HTERT RPE-1 (cell line): ENCODE data around the gene SNAPC4.
"Not testable (repeated sequence)": the region's sequence is repeated elsewhere in the genome, so short reads cannot be mapped to it uniquely, and the experiment has no call there.

Experiments
- in situ Hi-C: fragments of 300-500 bp; cut with MboI; formaldehyde crosslinking; loops from 4 replicates; pipeline ENCODE4 v1.14.3; 2020; ENCODE audit warnings: low sequenced_read_pairs

SNAPC4 gene

DNA sequence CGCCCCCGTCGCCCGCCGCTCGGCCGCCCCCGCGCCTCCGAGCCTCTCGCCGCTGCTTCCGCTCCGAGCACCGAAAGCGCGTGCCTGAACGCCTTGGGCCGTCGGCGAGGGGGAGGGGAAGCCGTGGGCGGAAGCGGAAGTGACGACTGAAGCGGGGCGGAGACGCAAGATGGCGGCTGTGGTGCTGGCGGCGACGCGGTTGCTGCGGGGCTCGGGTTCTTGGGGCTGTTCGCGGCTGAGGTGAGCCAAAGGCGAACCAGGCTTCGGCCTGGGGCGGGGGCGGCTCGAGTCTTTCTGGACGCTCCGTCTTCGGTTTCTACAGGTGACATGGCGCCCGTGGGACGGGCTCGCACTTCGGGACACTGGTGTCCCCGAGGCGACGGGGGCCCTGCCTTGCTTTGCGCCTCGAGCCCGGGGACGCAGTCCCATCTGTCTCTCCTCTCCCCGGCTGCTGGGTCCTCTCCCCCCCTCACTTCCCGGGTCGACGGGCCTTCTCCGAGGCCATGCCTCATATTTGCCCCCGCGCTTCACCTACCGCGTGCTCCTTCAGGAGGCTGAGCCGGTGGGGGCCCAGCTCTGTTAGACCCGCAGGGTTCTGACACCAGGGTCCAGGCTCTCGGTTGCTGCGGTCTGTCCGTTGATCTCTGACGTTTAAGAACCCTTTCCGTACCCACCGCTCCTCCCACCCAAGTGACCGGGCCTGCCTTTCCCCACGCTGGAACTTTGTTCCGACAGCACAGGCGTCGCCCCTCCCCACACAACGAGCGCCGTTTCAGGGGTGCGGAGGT lies 10.7 kb upstream of the SNAPC4 start, which contains the start of the genes ENTR1 and PMPCA:
Gene ENTR1, minus strand, starts transcription at position 115 of the 788 bp plus-strand sequence. CDS start 217 bp downstream, outside the sequence.
Gene PMPCA, plus strand, starts transcription at position 159 of the 788 bp plus-strand sequence. Its CDS starts 11 bp downstream, at position 170.
- in situ Hi-C loops = no loop called here

DNA sequence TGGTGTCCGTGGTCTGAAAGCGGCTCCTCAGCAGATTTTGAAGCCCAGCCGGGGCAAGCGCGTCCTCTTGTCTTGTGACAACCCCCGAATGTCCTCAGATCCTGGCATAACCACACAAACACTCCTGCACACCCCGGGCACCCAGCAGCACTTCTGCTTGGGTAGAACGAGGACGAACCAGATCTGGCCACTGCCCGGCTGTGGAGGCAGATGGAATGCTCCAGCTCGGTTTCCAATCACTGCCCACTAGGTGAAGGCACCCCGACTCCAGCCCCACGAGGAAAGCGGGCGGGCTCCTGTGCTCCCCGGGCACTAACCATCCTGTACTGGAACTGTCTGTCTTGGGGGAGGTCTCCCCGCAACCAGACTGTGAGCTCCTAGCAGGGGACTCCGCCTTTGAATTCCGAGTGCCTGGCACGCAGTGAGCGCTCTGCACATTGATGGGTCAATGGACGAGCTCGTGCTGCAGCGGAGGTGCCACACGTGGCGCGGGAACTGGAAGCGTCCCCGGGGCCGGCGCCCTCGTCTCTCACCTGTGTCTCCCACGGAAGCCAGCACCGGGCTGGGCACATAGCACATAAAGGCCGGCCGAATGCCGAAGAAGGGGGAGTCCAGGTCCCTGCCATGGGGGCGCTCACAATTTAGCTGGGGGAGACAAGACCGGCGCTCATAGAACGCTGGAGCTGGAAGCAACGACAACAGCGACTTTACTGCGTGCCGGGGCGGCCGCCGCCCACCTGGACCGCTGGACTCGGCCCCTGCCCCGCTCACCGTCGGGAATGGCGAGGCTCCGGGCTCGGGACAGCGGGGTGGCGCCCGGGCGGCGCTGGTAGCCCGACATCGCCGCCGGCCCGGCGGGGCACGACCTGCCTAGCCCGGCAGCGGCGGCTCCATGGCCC lies 9.8 kb upstream of the SNAPC4 start:
- in situ Hi-C loops = no loop called here

DNA sequence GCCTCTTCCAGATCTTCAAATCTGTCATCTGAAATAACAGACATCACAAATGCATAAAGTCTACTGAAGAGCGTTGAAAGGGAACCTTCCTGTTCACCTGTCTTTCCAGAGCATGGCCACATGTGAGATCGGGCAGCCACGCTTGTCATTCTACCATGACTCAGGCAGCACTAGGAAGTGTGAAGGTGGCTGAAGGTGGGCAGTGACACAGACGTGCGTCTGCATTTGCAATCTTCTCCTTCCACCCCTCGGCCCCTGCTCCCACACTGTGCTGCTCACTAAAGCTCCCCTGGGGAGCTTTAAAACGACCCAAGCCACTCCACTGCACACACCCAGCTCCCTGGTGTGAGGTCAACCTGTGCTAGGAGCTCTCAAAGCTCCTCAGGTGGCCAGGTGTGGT lies 7.9 kb upstream of the SNAPC4 start:
- in situ Hi-C loops = no loop called here

DNA sequence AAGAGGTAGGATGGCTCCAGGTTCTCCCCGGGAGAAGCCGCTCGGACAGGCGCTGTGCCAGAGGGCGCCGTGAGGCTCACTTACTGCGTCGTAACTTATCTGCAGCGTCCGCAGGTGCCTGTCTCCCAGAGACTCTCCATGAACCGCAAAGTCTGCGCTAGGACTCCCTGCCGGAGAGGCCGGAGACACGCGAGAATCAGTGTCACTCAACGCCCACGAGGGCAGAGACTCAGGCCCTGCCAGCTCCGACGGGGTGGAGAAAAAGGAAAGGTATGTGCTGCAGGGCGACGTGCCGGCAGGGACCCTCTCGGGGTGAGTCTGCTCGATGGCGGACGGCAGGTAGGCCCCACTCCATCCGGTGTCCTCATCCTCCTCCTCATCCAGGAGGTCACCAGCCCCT lies 7.1 kb upstream of the SNAPC4 start:
- in situ Hi-C loops = not testable (repeated sequence)

DNA sequence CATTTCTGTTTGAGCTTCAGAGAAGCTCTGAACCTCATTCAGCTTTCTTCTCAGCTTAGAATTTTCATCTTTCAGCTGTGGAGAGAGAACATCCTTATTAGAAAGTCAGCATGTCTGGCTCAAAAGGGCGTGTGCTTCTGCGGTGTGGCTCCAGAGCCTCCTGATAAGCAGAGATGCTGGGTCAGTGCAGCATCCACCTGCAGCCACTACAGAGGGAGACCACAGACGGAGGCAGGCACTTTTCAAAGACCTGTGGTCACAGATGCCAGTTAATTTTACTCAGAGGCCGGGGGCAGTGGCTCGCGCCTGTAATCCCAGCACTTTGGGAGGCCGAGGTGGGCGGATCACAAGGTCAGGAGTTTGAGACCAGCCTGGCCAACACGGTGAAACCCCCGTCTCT lies 5.9 kb upstream of the SNAPC4 start:
- in situ Hi-C loops = not testable (repeated sequence)

DNA sequence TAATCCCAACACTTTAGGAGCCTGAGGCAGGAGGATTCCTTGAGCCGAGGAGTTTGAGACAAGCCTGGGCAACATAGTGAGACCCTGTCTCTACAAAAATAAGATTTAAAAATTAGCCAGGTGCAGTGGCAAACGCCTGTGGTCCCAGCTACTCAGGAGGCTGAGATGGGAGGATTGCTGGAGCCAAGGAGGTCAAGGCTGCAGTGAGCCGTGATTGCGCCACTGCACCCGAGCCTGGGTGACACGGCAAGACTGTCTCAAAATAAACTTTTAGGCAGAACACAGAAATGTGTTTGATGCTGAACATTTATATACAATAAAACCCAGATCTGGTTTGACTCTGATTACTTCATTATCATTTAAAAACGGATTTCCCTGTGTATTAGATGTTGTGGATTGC lies 5.5 kb upstream of the SNAPC4 start:
- in situ Hi-C loops = no loop called here

DNA sequence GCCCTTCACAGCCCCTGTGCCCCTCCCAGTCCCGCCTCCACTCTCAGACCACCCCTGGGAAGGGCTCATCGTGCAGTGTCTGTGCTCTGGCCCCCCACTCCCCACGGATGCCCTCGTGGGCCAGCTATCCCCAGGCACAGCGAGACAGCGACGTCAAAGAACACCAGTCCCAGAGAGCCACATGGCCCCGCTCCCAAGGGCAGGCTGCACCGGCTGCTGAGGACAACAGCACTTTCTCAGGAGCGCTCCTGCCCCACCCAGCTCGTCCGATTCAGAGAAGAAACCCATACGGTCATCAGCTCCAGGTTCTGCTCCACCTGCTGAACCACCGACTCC lies 4.8 kb upstream of the SNAPC4 start:
- in situ Hi-C loops = no loop called here

DNA sequence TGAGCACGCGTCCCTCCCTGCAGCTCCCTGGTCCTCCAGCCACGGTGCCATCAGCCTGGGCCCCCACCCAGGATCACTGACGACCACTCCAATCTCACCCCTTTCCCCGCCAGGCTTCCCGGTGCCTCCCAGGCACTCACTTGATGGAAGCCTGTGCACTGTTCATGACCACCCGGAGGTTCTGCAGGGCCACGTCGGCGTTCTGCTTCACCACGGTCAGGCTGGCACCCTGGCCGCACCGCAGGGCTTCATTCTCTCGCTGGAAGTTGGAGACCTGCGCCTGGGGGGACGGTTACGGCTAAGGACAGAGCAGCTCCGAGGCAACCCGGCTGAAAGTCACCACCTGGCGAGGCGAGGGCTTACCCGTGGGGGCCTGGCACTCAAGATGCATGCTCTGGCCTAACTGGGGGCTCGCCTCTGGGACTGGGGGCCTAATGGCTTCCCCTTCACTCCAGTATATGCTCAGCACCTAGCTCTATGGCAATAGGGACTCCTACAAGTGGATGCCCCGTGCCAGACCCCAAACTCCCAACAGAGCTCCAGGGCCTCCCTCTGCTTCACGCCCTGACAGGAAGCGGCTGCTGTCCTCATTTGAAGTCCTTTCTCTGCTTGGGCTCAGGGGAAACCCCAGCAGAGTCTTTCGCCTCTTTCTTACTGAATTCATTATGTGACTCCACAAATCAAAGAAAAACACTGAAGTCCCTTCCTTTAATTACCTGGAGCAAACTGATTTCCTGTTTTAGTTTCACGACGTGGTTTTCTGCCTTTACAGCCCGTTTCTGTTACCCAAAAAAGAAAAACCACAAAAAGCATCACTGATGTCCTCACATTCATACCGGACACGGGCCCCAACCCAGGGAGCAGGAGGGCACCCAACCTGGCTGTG lies 4.2 kb upstream of the SNAPC4 start:
- in situ Hi-C loops = no loop called here

DNA sequence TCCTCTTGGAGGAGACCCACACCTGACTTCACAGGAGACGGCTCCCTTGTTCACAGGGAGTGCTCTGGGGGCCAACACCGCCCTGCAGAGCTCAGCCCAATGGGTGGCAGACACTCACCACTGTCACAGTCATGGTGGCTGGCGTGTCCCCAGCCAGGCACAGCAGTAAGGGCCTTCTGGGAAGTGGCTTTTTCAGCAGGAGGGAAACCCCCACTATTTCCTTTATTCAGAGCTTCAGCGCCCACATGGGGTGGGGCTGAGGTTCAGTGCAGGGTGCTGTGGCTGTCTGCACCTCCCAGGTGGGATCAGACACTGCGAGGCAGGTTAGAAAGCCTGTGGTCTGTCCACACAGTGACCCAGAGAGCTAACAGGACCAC lies 3.6 kb upstream of the SNAPC4 start:
- in situ Hi-C loops = no loop called here

DNA sequence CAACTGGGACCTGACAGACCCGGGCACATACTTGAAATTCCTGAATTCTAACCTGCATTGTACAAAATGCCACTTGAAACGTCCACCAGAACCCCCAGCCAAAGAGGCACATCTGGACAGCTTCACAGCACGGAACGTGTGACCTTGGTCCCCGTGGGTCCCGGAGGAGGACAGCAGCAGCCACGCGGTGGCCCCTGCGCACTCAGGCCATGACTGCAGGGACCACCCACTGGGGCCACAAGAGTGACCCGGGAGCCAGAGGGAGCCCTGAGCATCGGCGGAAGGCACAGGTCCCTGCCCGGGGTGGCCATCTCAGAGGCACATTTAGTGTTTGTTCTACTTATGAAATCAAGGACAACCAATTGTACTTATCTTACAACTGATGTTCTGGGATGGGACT lies 2.1 kb upstream of the SNAPC4 start:
- in situ Hi-C loops = no loop called here

DNA sequence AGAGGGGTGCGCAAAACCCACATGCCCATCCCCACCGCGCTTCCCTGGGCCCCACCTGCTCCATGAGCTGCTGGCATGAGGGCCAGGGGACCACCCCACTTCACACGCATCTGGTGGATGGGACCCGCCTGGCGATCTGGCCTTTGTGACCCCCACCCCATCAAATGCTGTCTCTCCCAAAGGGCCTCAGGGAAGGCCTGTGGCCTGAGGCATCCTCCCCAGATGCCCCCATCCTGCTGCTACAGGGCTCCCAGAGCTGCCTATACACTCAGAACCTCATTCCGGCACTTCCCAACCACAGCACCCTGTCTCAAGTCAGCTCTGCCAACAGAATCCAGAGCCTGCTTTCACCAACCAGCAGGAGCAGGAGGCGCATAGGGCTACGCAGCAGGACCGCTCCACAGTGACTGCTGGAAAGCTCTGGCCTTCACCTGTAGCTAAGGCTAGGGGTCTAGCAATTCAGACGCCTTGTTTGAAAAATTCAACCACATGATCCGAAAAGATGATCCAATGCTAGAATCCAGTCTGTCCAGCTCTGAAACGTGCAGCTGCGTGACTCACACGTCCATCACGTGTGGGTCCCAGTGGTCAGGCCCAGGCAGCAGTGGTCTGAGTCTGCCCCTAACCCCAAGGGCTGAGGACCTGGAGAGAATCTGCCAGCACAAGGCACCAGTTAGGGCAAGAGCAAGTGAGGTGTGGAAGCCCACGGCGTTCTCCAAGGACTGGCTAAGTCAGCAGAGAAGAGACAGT lies 1.4 kb upstream of the SNAPC4 start:
- in situ Hi-C loops = no loop called here

DNA sequence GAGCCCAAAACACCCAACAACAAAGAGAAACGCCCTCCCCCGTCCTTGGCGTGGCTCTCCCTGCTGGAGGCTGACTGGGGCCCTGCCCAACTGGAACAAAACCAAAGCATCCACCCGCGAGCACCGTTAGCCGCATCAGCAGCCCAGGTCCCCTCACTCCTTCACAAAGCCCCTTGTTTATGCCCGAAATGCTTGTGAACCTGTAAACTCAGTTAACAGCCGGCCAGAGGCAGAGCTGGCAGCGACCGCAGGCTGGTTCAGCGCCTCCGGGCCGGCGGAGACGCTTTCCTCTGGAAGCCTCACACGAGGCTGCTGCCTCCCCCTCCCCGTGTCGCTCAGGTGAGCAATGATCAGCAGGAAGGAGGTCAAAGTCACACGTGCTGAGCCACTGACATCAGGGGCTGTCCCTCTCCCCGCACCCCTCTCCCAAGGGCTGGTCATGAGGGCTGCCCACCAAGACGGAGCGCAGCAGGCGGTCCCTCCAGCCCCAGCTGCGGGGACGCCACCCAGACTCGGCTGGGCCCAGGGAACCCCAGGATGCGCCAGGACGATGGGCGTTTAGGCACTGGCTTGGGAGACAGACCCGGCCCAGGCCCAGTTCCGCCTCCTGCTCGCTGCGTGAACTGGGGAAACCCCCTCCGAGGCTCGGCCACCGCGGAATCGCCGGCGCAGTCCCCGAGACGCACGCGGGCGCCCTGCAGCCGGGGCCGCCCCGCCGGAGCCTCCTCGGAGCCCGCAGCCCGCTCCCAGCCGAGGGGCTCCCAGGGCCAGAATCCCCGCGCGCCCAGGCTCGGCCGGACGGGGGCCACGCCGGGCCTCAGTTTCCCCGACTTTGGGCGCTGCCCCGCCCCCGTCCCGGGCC lies 563 bp downstream of the SNAPC4 start:
- in situ Hi-C loops = no loop called here

DNA sequence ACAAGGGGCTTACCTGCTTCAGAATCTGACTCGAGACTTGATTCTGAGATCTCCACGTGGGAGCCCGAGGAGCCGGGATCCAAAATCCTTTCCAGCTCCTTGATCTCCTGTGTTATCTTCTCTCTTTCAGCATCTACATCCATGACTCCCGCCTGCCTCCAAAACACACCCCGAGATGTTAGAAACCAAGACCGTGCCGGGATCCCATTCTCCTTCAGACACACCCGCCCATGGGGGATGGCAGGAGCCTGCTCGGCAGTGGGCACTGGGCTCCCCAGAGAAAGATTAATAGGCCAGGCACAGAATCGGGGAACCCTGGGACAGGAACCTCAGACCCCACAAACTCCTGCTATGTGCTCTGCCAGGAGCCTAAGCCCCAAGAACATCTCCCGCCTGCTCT lies 1.7 kb downstream of the SNAPC4 start:
- in situ Hi-C loops = no loop called here

DNA sequence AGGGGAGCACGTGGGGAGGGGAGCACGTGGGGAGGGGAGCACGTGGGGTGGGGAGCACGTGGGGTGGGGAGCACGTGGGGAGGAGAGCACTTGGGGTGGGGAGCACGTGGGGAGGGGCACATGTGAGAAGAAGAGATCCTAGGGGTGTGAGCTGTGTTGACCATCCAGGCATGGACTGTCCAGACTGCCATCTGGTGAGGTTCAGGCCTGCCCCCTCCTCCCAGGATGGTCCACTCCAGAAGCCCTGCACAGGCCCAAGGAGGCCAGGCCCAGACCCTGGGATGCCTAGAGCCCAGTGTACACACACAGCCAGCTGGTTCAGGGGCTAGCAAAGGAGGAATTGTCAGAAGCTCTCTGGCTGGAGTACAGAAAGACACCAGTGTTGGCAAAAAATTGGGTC lies 2.3 kb downstream of the SNAPC4 start:
- in situ Hi-C loops = no loop called here

DNA sequence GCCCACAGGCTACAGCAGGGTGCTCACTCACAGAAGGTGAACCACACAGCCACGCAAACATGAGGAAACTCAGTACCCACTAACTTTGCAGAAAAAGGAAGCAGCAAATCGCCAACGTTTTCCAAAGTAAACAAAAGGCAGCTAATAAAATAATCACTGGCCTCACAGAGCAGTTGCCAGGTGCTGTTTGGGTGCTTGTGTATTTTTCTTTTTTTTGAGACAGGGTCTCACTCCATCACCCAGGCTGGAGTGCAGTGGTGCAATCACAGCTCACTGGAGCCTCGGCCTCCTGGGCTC lies 3.8 kb downstream of the SNAPC4 start:
- in situ Hi-C loops = no loop called here

DNA sequence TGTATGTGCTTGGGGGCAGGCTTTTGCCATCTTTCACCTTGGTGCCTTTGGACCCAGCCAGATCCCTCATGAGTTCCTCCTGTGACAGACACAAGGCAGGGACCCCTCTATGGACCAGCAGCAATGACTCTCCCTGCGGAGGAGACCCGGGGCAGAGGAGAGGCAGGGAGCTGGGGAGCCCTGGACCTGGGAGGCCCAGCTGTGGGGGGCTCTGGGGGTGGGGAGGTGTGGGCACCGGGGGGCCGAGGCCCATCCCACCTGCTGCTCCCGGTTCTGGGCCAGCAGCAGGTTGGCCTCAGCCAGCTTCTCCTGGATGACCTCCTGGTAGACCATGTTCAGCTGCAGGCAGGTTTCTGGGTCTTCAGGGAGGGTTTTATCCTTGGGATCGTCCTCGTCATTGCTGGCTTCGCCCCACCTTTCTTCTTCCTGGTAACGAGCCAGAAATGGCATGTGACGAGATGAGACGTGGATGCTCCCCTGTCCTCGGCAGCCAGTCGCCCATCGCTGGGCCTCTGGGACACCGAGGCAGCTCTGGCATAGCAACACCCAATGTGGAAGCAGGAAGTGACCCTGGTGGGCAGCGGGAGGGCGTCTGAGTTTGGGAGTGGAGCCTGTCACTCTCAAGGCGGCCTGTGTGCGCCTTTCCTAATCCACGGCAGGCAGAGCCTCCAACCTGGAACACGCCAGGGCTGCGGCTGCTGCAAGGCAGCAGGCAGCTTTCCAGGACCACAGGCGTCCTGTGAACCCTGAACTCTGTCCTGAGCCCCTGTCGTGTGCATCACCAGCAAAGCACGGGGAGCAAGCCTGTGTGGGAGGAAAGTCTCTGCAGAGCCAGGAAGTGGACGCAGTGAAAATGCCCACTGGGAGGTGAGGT lies 4.4 kb downstream of the SNAPC4 start:
- in situ Hi-C loops = no loop called here

DNA sequence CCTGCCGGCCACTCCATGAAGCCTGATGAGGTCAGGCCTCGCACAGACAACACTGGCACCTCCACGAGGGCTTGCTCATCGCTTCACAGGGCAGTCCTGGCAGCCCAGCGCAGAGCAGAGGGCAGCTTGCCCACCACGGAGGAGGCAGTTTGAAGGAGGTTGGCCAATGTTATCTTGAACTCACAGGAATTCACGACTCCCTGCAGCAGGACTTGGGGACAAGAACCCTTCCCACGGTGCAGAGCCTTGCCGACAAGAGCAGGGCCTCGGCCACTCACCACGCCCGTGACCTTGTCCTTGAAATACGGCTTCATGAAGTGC lies 5.0 kb downstream of the SNAPC4 start:
- in situ Hi-C loops = no loop called here

DNA sequence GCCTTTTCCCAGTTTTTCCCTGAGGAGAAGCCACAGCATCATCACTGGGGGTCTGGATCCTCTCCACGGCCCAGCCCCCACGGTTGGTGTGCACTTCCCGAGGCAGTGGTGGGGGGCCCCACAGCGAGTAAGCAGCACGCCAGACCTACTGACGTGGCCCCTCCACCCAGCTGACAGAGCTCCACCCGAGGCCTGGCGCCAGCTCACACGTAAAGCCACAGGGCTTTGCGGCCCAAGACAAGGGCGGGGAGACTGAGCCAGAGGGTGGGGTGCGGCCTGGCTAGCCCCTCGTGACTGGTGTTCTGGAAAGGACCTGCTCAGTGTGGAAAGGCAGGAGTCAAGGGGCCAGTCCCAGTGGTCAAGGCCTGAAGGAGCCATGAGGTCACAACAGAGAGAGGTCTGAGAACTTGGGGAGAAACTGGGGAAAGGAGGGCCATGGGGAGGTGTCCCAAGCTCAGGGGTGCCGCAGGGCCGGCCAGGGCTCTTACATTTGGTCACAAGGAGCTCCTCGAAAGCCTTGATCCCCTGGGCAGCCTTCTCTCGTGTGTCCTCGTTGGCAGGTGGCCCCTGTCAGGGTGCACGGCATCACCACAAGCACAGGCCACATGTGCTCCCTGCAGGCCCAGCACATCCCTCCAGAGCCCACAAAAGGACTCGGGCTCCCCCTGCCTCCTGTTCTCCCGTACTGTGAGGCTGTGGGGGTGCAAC lies 5.5 kb downstream of the SNAPC4 start:
- in situ Hi-C loops = no loop called here
